Keratinocyte (primary cell): Measurements from ENCODE around the gene IFRD2.

Source experiments
- EZH2 ChIP-seq: IDR thresholded peaks from one replicate; pipeline ENCODE4 v1.6.1; 2012; ENCODE audit warnings: inconsistent platforms, mild to moderate bottlenecking, low read length, moderate library complexity
- TF ChIP-seq, protein P1 (sequence below), 3 experiments: IDR thresholded peaks in 1 of 3; conservative IDR thresholded peaks in 1 of 3; optimal IDR thresholded peaks in 1 of 3; 2 replicates in 2 of 3; 3 replicates in 1 of 3; pipeline versions ENCODE3 to v1.5.1; 2011; ENCODE audit warnings: low read length in 3 of 3, mild to moderate bottlenecking in 3 of 3, moderate library complexity in 2 of 3, control low read depth in 1 of 3, inconsistent platforms in 1 of 3; ENCODE audit not compliant: insufficient read depth in 2 of 3; ENCODE audit errors: extremely low read depth in 1 of 3

DNA sequence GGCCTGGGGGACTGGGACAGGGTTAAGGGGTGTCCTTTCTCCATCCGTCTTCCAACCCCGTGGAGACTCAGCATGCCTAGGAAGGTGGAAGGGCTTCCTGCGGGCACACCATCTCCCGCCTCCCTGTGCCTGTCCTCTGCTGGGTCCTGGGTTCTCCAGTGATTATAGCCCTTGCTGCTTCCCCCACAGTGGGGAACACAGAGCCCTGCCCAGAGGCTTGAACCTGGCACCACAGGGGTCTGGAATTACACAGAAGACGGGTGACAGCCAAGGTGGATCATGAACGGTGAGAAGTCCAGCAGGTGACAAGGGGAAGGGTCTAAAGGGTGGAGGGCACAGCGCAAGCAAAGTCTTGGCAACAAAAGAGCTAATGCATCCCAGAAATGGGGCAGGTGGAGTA, 29.5 kb downstream of the IFRD2 start:
- TF ChIP-seq EZH2, result no peak
- TF ChIP-seq, protein P1, sequence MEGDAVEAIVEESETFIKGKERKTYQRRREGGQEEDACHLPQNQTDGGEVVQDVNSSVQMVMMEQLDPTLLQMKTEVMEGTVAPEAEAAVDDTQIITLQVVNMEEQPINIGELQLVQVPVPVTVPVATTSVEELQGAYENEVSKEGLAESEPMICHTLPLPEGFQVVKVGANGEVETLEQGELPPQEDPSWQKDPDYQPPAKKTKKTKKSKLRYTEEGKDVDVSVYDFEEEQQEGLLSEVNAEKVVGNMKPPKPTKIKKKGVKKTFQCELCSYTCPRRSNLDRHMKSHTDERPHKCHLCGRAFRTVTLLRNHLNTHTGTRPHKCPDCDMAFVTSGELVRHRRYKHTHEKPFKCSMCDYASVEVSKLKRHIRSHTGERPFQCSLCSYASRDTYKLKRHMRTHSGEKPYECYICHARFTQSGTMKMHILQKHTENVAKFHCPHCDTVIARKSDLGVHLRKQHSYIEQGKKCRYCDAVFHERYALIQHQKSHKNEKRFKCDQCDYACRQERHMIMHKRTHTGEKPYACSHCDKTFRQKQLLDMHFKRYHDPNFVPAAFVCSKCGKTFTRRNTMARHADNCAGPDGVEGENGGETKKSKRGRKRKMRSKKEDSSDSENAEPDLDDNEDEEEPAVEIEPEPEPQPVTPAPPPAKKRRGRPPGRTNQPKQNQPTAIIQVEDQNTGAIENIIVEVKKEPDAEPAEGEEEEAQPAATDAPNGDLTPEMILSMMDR (optimal IDR thresholded peaks at IDR 0.05 in 1 of 3, IDR thresholded peaks at IDR 0.05 in 1 of 3, conservative IDR thresholded peaks at IDR 0.05 in 1 of 3; ENCODE audit: extremely low read depth in 1 of 3, insufficient read depth in 2 of 3, low read length in 3 of 3), result no peak
